Neural progenitor cell (in vitro differentiated cells): ENCODE measurements around the gene ADAMTS14. TPM values are rescaled to one million over a fixed set of nuclear protein-coding genes. Genes with fewer than 3 reads are reported as not detected.

Source experiments
- DNase-seq: peaks from one replicate; pipeline ENCODE4 v3.0.0-alpha.2; 2016; ENCODE audit warnings: low spot score
- H2AFZ ChIP-seq: fragments of 200-600 bp; sonication (generic); replicated peaks from 2 replicates; pipeline ENCODE4 v1.6.1; 2016; ENCODE audit warnings: antibody characterized with exemption
- H3F3A ChIP-seq: fragments of 200-600 bp; sonication (generic); 2 replicates; pipeline ENCODE4 v1.6.1; 2016; ENCODE audit warnings: antibody characterized with exemption, low read depth
- H3K27ac ChIP-seq: fragments of 200-600 bp; sonication (generic); 2 replicates; pipeline ENCODE4 v1.5.1; 2016; ENCODE audit warnings: mild to moderate bottlenecking
- H3K27me3 ChIP-seq: fragments of 200-600 bp; sonication (generic); 2 replicates; pipeline ENCODE4 v1.6.1; 2016; ENCODE audit warnings: mild to moderate bottlenecking, moderate library complexity
- H3K36me3 ChIP-seq: fragments of 200-600 bp; sonication (generic); 2 replicates; pipeline ENCODE4 v1.5.1; 2016
- H3K4me1 ChIP-seq: fragments of 200-600 bp; sonication (generic); 2 replicates; pipeline ENCODE4 v1.6.1; 2016; ENCODE audit warnings: mixed run types
- H3K4me2 ChIP-seq: fragments of 200-600 bp; sonication (generic); 2 replicates; pipeline ENCODE4 v1.6.1; 2016
- H3K4me3 ChIP-seq: fragments of 200-600 bp; sonication (generic); 2 replicates; pipeline ENCODE4 v1.5.1; 2016
- H3K79me2 ChIP-seq: fragments of 200-600 bp; sonication (generic); 2 replicates; pipeline ENCODE4 v1.6.1; 2016; ENCODE audit warnings: low read depth
- H3K9ac ChIP-seq: fragments of 200-600 bp; sonication (generic); 2 replicates; pipeline ENCODE4 v1.6.1; 2016
- H3K9me3 ChIP-seq: fragments of 200-600 bp; sonication (generic); 2 replicates; pipeline ENCODE4 v1.5.1; 2016; ENCODE audit warnings: low read depth
- H4K20me1 ChIP-seq: fragments of 200-600 bp; sonication (generic); 2 replicates; pipeline ENCODE4 v1.6.1; 2016; ENCODE audit warnings: low read depth
- H3K27ac Mint-ChIP-seq: 3 replicates; pipeline ENCODE4 v1.8.0; 2021; ENCODE audit warnings: mixed read lengths
- H3K27me3 Mint-ChIP-seq: 2 replicates; pipeline ENCODE4 v1.8.0; 2022; ENCODE audit warnings: low read depth, mild to moderate bottlenecking, inconsistent platforms, moderate library complexity, mixed read lengths; ENCODE audit not compliant: insufficient read depth
- H3K36me3 Mint-ChIP-seq: 3 replicates; pipeline ENCODE4 v1.8.0; 2021; ENCODE audit warnings: mixed read lengths
- H3K4me1 Mint-ChIP-seq: 3 replicates; pipeline ENCODE4 v1.8.0; 2021; ENCODE audit warnings: mixed read lengths
- H3K4me3 Mint-ChIP-seq: 3 replicates; pipeline ENCODE4 v1.8.0; 2021; ENCODE audit warnings: mild to moderate bottlenecking, moderate library complexity, mixed read lengths
- H3K9me3 Mint-ChIP-seq: 3 replicates; pipeline ENCODE4 v1.8.0; 2020; ENCODE audit warnings: mixed read lengths
- EZH2 ChIP-seq: fragments of 200-600 bp; sonication (generic); IDR thresholded peaks from 2 replicates; pipeline ENCODE4 v1.6.1; 2017; ENCODE audit warnings: antibody characterized with exemption, mild to moderate bottlenecking, moderate library complexity
- EZH2phosphoT487 ChIP-seq: fragments of 200-600 bp; sonication (generic); IDR thresholded peaks from 2 replicates; pipeline ENCODE4 v1.6.1; 2017; ENCODE audit warnings: antibody characterized with exemption
- total RNA-seq: library from RNA; depleted of rRNA; stranded (reverse); fragments of >200 nt; gene quantifications from 2 replicates; pipeline ENCODE4 v1.2.3, GENCODE V29; 2015; ENCODE audit warnings: low replicate concordance
- TF ChIP-seq, protein P1 (sequence below): fragments of 200-600 bp; sonication (generic); IDR thresholded peaks from 2 replicates; pipeline ENCODE4 v1.5.1; 2017; ENCODE audit warnings: antibody characterized with exemption, mild to moderate bottlenecking

The ADAMTS14 gene
- total RNA-seq, 1 donor from 2014 or later: not detected

DNA sequence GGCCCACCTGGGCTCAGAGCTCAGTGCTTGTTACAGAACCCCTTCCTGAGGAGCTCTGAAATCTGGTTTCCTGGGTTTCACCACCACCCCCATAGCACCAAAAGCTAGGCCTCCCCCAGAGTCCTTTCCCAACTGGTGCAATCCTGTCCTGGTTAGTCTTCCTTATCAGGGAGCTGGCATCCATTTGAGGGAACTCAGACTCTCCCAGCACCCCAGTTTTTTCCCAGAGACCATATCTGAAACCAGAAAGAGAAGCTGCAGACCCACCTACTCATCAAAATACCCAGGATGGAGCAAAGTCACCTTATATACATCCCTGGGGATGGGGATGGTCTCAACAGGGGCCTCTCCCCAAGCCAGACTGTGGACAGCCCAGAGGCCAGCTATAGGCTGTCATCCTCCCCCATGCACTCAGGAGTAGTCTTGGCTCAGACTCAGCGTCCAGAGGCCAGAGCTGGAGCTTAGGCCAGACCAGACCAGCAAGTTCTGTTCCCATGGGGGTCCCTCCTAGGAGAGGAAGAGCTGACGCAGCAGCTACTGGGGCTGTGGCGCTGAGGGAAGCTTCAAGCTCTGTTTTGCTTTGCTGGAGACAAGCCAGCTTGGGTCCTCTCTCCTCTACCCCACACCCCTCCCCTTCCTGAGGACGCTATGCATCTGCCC lies 109.9 kb downstream of the ADAMTS14 start:
- H3K36me3 ChIP-seq: no peaks in the 10 kb centered on the region
- H3K4me3 Mint-ChIP-seq: no peak overlapping the region
- no peaks in the 10 kb centered on the region for H3K4me1 ChIP-seq
- TF ChIP-seq EZH2 (no peak), EZH2phosphoT487 (no peak)
- TF ChIP-seq, protein P1, sequence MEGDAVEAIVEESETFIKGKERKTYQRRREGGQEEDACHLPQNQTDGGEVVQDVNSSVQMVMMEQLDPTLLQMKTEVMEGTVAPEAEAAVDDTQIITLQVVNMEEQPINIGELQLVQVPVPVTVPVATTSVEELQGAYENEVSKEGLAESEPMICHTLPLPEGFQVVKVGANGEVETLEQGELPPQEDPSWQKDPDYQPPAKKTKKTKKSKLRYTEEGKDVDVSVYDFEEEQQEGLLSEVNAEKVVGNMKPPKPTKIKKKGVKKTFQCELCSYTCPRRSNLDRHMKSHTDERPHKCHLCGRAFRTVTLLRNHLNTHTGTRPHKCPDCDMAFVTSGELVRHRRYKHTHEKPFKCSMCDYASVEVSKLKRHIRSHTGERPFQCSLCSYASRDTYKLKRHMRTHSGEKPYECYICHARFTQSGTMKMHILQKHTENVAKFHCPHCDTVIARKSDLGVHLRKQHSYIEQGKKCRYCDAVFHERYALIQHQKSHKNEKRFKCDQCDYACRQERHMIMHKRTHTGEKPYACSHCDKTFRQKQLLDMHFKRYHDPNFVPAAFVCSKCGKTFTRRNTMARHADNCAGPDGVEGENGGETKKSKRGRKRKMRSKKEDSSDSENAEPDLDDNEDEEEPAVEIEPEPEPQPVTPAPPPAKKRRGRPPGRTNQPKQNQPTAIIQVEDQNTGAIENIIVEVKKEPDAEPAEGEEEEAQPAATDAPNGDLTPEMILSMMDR: no peak
- peak overlapping the region; percentile 63 for H3K27ac Mint-ChIP-seq
- H3K4me2 ChIP-seq: no peak overlapping the region
- H3K9ac ChIP-seq: no peak overlapping the region
- no peak for DNase-seq
- H3K4me1 Mint-ChIP-seq: peaks cover 4% of the 10 kb centered on the region
- no peaks in the 10 kb centered on the region for H3K36me3 Mint-ChIP-seq
- no peaks in the 10 kb centered on the region for H3K27me3 ChIP-seq
- no peak overlapping the region for H3K4me3 ChIP-seq
- H3K27ac ChIP-seq: no peak overlapping the region
- H2AFZ ChIP-seq: no peak overlapping the region
- no peaks in the 10 kb centered on the region for H3K79me2 ChIP-seq
- H3K9me3 ChIP-seq: no peaks in the 10 kb centered on the region
- H4K20me1 ChIP-seq: no peaks in the 10 kb centered on the region
- peaks cover 4% of the 10 kb centered on the region for H3K9me3 Mint-ChIP-seq
- H3F3A ChIP-seq: no peaks in the 10 kb centered on the region
- H3K27me3 Mint-ChIP-seq: peaks cover 6% of the 10 kb centered on the region

DNA sequence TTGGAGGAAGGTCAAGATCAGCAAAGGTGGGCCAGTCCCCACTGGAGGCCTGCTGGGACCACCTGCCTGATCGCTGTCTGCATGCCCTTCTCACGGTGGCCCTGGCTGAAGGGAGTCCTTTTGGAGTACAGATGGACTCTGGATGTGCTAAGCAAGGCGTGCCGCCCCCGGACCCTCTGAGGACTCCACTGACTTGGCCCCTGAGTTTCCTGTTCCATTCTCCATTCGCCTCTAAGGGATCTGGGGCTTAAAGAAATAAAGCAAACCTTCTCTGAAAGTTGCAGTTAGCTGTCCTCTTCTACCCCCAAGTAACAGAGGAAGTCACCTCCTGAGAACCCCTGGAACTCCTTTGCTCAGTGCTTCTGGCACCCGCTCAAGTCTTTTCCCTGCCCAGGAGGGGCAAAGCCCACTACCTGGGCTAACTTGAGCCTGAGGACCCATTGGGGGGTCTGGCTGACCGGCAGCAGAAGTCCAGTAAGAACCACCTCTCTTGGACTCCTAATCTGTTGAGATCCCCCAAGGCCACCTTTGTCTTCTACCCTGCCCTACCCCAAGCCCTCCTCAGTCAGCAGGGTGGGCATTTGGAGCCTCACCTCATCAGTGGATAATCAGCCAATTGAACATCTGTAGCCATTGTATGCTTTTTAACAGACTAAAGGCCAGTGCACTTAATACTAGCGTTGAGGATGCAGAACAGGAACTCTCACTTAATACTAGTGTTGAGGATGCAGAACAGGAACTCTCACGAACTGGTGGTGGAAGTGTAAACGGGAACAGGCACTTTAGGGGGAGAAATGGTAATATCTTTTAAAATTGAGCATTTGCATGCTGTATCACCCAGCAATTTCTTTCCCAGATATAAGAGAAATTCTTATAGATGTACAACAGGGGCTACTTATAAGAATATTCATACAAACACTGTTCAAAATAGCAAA lies 110.7 kb downstream of the ADAMTS14 start:
- H3K27ac Mint-ChIP-seq: peak overlapping the region; percentile 63
- Histone ChIP-seq H3K27ac (no peak overlapping the region), H4K20me1 (no peaks in the 10 kb centered on the region), H3F3A (no peaks in the 10 kb centered on the region), H3K79me2 (no peaks in the 10 kb centered on the region), H3K4me3 (no peak overlapping the region), H3K4me2 (no peak overlapping the region), H3K4me1 (no peaks in the 10 kb centered on the region), H3K9ac (no peak overlapping the region), H3K27me3 (no peaks in the 10 kb centered on the region), H3K9me3 (no peaks in the 10 kb centered on the region), H2AFZ (no peak overlapping the region), H3K36me3 (no peaks in the 10 kb centered on the region)
- peaks cover 4% of the 10 kb centered on the region for H3K4me1 Mint-ChIP-seq
- TF ChIP-seq, protein P1: no peak
- TF ChIP-seq EZH2phosphoT487 (no peak), EZH2 (no peak)
- DNase-seq: no peak
- H3K27me3 Mint-ChIP-seq: peaks cover 5% of the 10 kb centered on the region
- no peak overlapping the region for H3K4me3 Mint-ChIP-seq
- H3K36me3 Mint-ChIP-seq: no peaks in the 10 kb centered on the region
- H3K9me3 Mint-ChIP-seq: peaks cover 4% of the 10 kb centered on the region

DNA sequence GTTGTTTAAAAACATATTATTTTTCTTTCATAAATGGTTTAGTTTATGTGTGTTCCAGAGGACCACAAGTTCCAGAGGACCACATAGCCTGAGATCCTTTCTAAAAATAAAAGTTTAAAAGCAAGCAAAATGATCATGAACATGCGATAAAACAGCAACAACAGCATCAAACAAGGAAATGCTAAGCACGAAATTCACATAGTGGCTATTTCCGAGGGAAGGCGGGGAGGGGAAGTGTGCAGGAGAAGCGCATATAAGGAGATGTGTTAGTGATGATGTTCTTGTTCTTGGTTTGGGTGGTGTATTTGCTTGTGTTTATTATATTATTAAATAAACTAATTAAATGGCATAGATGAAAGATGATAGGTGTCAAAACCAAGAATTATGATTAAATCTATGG lies 111.7 kb downstream of the ADAMTS14 start:
- H3K4me2 ChIP-seq: no peak overlapping the region
- no peak overlapping the region for H3K27ac Mint-ChIP-seq

More for the DNA sequence above, 111.7 kb downstream of the ADAMTS14 start:
- H3K79me2 ChIP-seq: no peaks in the 10 kb centered on the region
- H2AFZ ChIP-seq: no peak overlapping the region
- Mint-ChIP-seq H3K27me3 (peaks cover 3% of the 10 kb centered on the region), H3K4me3 (no peak overlapping the region), H3K9me3 (peaks cover 4% of the 10 kb centered on the region), H3K36me3 (no peaks in the 10 kb centered on the region), H3K4me1 (peaks cover 4% of the 10 kb centered on the region)
- no peak overlapping the region for H3K27ac ChIP-seq
- H3K9me3 ChIP-seq: no peaks in the 10 kb centered on the region
- H3K27me3 ChIP-seq: no peaks in the 10 kb centered on the region
- TF ChIP-seq EZH2: no peak
- no peak for TF ChIP-seq EZH2phosphoT487
- TF ChIP-seq, protein P1: no peak
- H4K20me1 ChIP-seq: no peaks in the 10 kb centered on the region
- H3K9ac ChIP-seq: no peak overlapping the region
- no peaks in the 10 kb centered on the region for H3K36me3 ChIP-seq
- H3F3A ChIP-seq: no peaks in the 10 kb centered on the region
- H3K4me1 ChIP-seq: no peaks in the 10 kb centered on the region
- DNase-seq: no peak
- no peak overlapping the region for H3K4me3 ChIP-seq
